ENCODE results near the gene LPIN1.

- TF ChIP-seq REST (IDR thresholded peaks at IDR 0.05; ENCODE audit: insufficient read depth in 1 of 2, low read depth in 2 of 2, low read length in 2 of 2) = no peak
- no peak for TF ChIP-seq TAF1 (IDR thresholded peaks at IDR 0.05; ENCODE audit: borderline replicate concordance, insufficient read depth, low read length)
- TF ChIP-seq POLR2AphosphoS5 (IDR thresholded peaks at IDR 0.05; ENCODE audit: low read depth, low read length) = no peak
- no peak for TF ChIP-seq SIN3A (IDR thresholded peaks at IDR 0.05; ENCODE audit: borderline replicate concordance, insufficient read depth, low read length)
Observed at GRCh38 chr2:11723061-11723371, 23.4 kb upstream of the LPIN1 start.
